ENCODE measurements around the gene VRK1.

Gene VRK1

GRCh38 chr14:96920820-96921219 is 123.6 kb downstream of the VRK1 start:
- no peak for DNase-seq (ENCODE audit: low read depth, low spot score)

DNA sequence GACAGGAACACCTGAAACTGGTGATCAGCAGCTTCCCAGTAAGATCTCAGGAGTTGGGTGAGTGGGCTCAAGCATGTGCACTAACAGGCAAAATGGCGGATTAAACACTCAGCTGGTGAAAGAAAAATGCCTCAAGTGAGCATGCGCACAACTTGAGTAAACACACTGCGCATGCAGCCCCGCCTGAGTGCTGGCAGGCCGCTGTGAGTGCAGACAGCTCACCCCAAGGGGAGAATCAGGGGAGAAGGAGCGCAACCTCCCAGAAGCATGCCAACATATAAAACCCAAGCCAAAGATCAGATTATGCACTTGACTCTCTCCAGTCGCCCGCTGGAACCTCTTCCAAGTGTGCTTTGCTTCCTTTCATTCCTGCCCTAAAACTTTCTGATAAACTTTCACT is 125.8 kb downstream of the VRK1 start:
- no peak for DNase-seq (ENCODE audit: low read depth, low spot score)

DNA sequence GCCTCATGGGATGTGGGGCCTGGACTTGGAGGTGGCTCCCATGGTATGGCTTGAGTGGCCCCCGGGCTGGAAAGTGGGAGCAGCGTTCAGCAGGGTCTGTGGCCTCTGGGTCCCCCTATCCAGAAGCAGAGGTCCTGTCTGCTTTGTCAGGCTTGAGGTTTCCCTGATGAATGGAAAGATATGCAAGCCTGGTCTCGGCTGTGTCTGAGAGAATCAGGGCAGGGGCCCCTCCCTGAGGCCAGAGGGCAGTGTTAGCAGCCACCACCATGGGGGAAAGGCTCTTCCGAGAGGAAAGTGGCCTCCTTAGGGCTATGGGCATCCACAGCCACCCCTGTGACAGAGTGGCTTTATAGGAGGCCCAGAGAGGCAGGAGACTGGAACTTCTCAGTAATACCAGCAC is 128.2 kb downstream of the VRK1 start:
- no peak for DNase-seq (ENCODE audit: low read depth, low spot score)

DNA sequence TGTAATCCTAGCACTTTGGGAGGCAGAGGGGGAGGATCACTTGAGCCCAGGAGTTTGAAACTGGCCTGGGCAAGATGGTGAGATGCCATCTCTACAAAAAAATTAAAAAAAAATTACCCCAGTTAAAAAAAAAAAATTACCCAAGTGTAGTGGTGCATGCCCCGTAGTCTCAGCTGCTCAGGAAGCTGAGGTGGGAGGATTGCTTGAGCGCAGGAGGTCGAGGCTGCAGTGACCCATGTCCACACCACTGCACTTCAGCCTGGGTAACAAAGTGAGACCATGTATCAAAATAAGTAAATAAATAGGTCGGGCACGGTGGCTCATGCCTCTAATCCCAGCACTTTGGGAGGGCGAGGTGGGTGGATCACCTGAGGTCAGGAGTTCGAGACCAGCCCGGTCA is 128.8 kb downstream of the VRK1 start:
- DNase-seq (ENCODE audit: low read depth, low spot score) = no peak

- no peak for DNase-seq (ENCODE audit: low read depth, low spot score)
These were observed 131.7 kb downstream of the VRK1 start for GRCh38 chr14:96928779-96929380.

DNA sequence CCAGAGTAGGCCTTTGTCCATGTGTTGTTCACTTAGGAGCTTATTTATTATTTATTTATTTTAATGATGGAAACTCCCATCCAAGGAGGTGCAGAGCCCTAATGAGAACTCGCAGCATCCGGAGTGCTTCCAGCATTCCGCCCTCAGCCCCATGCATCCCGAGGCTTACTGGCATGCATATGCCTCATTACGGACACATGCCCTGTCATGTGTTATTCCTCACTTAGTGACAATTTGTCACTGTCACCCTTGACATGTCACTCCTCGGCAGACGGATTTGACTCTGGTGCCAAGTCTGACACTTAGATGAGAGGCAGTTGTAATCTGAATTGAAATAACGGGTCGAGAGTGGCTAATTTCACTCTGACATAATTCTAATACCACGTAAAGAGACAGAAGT is 132.8 kb downstream of the VRK1 start:
- DNase-seq (ENCODE audit: low read depth, low spot score) = no peak

GRCh38 chr14:96930526-96930925 is 133.3 kb downstream of the VRK1 start:
- DNase-seq (ENCODE audit: low read depth, low spot score) = no peak

Measured in activated CD4-positive, CD25-positive, alpha-beta regulatory T cell treated with anti-CD3 and anti-CD28 coated beads, Interleukin-2, amount 50 U/mL, for 16 hours (primary cell).